GM19452 (cell line): ENCODE data around the gene SPOCD1.

Experiments
- ATAC-seq: cut with Tn5 transposase; IDR thresholded peaks from one replicate; pipeline ENCODE4 v1.9.1; 2021; ENCODE audit not compliant: unreplicated experiment

The SPOCD1 gene

DNA sequence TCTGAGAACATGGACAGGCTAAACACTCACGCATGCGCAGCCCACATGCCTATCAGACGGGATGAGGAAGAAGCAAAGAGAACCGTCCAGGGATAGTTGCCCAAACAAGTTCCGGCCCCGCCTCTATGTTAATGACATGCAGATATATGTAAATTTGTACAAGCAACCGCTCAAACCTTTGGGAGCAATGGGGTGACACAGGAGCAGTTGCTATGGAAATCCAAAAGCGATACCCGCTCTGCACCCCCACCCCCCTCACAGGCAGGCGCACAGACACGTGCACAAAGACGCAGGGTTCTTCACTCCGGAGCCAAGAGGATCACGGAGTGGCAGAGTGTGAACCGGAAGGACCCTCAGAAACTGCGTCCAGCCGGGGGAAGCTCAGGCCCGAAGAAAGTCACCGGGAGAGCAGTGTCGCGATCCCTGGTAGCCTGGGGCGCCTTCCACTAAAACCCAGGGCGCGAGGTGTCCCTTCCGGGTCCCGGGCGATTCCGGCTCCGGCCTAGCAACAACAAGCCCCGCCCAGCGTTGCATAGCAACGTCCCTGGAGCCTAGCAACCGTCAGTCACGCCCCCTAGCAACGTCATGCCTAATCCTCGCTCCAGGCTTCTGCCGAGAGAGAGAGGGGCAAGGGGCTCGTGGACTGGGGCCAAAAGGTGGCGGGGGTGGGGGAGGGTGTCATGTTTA lies 27.5 kb downstream of the SPOCD1 start:
- ATAC-seq: no peak

DNA sequence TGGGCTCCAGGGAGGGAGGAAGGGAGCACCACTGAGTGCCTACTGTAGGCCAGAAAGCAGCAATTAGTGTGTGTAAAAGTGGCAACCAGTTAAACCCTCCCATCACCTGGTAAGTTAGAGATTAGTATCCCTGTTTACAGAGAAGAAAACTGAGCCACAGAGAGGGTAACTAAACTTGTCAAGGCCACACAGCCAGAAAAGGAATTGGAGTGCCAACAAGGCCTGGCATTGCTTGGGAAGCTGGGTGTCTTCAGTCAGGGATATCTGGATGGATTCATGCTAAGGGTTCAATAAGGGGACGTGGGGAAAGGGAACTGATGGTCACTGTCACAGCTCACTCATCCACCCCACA lies 28.1 kb downstream of the SPOCD1 start:
- ATAC-seq: no peak

DNA sequence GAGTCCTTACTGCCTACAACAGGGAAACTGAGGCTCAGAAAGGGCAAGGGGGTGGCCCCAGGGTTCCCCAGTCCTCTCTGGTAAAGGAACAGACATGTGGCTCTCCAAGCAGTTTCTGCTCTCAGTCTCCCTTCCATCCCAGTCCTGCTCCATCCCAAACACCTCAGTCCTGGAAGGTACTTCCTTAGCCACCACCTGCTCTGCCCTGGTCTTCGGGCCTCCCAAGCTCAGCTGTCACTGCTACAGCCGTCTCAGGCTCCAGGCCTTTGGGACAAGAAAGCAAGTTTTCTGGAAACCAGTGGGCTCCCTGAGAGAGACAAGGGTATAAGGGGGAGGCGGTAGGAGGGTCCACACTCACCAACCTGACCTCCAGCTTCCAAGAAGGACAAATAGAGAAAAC lies 28.6 kb downstream of the SPOCD1 start:
- ATAC-seq: no peak

DNA sequence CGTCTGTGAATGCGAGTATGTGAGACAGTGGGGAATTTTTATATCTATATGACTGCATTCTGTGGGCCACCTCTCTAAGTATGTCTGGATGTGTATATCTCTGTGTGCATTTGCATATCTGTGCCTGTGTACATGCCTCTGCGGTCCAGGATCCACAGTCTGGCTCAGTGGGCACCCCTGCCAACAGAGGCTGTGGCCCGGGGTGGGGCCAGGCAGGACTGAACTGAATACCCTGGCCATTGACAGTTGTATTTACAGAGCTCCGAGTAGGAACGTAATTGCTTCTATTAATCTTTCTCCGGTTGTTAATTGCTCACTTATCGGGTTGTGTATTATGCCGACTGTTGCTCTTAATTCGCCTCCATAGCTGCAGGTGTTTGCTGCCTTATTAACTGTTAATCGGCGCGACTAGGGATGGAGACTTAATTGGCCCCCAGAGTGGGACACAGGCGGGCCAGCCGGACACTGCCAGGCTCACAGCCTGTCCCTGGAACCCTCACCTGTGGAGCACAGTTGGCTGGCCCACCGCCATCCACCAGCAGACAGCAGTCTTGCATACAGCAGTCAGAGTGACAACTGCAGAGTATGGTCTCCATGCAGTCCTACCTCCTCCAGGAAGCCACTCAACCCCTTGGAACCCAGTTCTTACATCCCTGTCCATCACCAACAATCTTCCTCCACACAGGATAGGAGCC lies 29.3 kb downstream of the SPOCD1 start:
- no peak for ATAC-seq

DNA sequence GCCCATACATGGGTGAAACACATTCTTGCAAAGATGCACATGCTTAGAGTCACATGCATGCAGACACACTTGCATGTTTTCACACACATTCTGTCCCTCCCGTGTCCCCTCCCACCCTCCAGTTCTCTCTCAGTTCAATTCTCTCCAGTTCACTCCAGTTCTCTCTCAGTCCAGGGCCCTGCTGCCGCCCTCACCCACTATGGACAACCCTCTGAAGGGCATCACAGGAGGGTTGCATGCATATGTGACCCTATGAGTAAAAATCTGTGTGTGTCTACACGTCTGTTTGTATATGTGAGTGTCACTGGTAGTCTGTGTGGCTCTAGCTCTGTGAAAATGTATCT lies 29.9 kb downstream of the SPOCD1 start:
- ATAC-seq: no peak

DNA sequence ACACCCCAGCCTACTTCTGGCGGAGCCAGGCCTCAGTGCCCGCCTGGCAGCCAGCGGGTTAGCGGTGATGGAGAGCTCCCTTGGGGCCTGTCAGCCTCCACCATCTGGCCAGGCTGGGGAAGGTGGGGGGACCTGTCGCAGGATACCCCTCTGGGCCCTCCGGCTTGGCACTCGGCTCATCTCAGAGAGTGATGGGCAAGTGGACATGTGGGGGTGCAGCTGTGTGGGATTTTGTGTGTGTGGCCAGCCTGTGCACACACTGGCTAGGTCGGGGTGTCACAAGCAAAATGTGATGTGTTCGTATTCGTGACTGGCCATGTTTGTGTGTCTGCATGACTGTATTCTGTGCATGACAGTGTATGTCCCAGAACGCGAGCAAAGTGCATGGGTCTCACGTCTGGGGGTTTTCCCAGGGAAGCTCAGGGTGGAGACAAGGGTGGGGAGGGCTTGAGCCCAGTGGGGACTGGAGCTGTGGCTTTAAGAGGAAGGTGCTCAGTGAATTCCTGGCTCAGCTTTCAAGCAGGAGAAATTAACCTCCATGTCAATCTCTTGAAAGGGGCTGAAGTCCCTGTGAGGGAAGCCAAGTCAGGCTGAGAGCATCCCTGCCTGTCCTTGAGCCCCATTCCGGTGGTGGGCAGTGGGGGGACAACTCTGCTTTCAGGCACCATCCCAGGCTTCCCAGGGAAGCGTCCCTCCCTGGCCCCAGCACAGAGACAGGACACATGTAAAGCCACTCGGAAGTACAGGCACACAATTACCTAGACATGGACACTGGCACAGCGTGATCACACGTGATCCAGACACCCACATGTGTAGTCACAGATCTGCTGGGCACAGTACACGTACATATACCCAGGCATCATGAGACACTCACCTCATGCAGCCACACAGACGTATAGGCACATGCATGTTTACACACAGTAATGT lies 30.5 kb downstream of the SPOCD1 start:
- no peak for ATAC-seq

DNA sequence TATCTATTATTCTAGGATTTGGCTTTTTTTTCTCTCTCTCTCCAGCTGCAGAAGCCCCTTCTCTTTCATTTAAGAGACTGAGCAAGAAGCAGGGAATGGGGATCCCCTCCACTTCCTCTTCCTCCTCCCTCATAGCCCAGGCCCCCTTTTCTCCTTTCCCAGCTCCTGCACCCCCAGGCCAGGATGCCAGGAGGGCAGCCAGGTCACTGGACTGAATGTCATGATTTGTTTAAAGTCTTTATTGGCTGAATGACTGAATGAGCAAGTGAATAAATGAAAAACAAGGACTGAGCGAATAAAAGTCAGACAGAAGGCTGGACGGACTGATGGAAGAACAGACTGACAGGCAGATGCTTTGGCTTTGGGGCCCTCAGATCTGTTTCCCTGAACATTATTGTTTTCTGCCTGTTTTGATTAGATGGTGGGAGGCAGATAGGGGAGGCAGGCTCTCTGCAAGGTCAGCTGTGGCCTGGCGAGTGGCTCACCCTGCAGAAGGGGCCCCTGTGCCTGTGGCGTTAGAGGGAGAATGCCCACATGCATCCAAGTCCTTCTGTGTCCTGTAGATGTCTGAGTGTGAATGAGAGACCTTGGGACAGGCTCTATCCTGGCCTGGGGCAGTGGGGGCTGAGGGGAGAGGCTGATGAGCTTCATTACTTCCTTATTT lies 31.3 kb downstream of the SPOCD1 start:
- ATAC-seq: no peak

DNA sequence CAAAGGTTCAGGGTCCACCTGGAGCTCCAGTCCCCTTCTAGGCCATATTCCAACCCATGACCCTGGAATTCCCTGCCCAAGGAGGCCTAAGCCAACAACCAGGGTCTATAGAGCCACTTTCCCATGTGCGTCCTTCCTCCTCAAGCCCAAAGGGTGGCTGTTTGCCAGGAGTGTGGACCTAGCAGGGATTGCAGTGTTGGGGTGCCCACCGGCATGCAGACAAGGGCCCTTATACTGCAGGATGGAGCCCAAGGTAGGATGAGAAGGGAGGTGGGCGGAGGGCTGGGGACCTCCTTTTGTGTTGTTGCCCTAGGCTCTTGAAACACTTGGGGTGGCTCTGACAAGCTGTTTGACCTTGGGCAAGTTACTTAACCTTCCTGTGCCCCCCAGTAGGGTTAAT lies 32.0 kb downstream of the SPOCD1 start:
- ATAC-seq: no peak

DNA sequence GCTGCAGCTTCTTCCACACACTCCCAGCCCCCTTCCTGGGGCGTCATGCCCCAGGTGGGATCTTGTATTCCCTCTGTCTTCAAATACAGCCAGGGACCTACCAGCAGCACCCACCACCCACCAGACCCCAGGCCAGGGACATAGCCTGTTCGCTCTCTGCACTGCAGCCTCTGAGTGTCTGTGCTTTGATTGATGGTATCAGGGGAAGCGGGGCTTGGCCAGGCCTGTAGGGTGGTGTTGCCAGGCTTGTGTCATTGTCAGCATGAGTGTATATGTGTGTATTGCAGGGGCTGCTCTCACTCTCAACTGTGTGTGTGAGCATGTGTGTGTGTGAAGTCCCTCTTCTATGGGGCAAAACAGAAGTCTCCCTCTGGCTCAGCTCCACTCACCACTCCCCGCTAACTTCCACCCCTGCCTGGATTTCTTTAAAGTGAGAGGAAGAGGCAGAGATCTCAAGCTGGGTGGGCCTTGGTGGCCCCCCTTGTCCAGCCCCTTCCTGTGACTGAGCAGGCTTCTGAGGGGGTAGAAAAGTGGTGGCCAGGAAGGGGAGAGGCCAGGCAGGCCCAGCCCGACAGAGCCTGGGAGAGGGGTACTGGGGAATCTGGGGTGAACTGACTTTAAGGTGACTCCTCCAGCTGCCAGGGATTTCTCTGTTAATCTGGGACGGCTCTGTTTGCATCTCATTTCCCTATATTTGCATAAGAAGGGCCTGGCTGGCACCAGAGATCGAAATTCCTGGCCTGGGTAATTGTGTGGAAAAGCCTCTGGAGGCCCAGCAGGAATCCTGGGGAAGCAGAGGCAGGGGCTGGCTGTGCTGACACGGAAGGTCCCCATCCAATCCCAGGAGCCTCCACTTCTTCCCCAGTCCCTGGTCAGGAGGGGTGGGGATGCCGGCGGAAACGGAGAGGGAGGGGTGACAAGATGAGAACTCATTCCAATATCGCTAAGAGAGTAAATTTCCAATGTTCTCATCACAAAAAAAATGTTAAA lies 33.1 kb downstream of the SPOCD1 start:
- ATAC-seq: no peak

DNA sequence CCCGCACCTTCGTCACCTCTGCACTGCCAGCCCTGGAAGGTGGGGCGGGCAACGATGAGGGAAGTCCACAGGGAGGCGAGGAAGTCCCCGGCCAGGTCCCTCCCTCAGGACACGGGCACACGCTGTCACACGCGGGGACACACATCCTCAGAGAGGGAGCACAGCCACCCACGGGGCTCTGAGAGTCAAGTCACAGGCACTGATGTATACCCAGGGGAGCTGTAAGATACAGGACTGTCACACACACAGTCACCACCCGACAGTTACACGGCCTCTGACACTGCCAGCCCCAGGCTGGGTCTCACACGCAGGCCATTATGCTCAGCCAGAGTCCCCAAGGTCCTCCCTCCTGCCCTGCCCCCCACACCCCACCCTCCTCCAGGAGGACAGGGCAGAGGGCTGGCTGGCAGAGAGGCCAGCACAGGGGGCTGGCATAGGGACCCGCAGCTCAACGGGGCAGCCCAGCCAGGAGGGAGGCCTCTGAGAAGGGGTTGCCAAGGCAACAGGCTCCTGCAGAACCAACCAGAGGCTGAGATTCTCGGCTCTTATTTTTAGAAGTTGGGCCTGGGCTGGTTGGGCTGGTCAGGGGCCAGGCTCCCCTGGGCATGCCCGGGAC lies 34.0 kb downstream of the SPOCD1 start:
- no peak for ATAC-seq

DNA sequence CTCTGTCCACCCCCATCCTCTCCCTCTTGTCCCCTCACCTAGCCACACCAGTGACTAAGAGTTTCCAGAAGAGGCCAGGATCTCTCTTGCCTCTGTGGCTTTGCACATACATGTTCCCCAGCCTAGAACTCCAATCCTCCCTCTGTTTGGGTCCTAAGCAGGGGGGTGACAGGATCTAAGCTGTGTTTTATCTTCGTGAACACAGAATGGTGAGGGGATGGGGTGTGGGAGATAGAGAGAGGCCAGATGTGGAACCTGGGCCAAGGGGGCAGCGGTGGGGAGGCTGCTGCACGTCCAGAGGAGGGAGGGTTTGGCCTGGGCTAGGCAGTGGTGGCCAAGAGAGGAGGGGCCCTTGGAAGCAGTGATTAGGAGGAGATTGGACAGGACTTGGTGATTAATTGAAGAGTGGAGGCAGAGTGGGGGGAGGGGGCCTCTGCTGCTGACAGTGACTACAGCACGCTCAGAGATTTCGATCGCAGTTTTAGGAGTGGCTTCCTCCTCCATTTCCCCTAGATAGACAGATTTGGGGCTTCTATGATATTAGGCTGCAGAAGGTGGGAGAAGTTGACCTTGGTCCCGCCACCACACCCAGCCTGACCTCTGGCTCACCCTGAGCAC lies 34.6 kb downstream of the SPOCD1 start:
- no peak for ATAC-seq

DNA sequence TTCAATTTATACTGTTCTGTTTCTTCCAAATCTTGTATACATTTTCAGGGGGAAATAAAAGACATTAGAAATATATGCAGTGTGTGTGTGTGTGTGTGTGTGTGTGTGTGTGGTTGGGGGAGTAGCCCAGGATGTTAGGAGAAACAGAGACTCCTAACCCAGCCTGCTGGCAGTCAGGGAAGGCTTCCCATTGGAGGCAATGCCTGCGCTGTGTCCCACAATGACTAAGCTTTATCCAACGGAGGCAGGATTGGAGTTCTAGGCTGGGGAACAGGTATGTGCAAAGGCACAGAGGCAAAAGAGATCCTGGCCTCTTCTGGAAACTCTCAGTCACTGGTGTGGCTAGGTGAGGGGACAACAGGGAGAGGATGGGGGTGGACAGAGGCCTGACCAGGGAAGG lies 35.2 kb downstream of the SPOCD1 start:
- no peak for ATAC-seq

DNA sequence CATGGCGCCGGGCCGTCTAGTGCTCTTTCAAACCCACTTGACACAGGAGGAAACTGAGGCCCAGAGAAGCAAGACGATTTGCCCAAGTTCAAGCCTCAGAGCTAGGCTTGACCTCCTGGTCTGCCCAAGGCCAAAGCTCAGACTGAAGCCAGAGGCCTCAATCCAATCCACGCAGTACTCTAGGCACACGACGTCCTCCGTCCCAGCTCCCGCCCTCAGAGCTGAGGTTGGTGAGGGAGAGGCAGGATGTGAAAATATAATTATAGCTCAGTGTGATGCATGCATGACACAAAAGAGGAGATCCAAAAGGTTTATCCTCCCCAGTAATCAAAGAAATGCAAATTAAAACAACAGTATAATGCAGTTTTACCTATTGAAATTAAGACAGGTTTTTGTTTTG lies 36.1 kb downstream of the SPOCD1 start:
- no peak for ATAC-seq

DNA sequence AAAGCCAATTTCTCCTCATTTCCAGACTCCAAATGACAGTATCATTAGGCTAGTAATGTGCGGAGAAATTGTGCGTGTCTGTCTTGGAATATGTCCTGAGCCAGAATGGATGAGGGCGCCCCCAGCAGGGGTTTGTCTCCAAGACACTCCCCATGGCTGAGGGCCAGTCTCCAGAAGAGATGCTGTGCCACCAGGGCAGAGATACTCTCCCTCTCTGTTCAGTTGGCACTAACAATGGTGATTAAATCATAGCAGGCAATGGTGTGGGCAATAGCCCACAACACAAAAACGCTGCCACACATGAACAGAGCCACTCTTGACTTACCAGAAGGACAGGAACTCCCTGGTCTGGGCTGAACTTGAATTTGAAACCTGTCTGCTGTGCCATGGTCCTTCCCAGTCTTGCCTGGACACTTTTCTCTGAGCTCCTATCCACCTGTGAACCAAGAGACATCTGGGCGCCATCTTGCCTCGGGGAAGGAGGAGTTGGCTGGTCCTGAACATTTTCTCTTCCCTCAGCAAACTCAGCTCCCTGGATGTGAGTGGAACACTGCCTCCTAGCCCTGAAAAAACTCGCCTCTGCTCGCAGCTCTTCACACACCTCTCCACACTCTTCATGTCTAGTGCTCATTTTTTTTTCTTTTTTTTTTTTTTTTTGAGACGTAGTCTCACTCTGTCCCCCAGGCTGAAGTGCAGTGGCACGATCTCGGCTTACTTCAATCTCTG lies 36.9 kb downstream of the SPOCD1 start:
- ATAC-seq: no peak

DNA sequence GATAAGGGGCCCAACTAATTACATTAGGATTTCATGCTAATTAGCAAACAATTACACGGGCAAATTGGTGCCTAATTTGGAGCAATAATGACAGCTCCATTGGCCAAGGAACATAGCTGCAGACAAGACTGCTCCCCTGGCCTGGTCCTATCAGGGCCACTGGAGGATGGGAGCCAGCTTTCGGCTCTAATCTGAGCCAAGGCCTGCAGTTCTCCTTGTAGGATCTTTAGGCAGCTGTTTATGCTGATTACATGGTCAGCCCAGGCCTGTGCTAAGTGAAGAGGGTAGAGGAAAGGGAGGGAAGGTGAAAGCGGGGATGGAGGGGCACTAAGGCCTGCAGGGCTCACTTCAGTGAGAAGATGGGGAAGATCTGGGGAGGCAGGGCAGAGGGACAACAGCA lies 39.3 kb downstream of the SPOCD1 start:
- no peak for ATAC-seq

DNA sequence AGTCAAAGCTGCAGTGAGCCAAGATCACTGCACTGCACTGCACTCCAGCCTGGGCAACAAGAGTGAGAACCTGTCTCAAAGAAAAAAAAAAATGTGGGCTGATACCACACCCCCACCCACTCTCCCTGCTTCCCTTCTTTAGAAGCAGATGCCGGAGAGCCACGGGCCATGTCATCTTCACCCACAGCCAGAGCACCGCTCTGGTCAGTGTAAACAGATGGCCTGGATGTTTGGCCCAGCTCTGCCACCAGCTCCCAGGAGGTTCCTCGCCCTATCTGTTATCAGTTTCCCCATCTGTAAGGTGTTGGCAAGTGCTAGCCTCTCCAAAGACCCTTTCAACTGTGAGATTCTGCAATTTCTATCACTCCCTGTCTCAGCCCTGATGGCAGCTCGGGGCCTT lies 39.8 kb downstream of the SPOCD1 start:
- ATAC-seq: no peak

DNA sequence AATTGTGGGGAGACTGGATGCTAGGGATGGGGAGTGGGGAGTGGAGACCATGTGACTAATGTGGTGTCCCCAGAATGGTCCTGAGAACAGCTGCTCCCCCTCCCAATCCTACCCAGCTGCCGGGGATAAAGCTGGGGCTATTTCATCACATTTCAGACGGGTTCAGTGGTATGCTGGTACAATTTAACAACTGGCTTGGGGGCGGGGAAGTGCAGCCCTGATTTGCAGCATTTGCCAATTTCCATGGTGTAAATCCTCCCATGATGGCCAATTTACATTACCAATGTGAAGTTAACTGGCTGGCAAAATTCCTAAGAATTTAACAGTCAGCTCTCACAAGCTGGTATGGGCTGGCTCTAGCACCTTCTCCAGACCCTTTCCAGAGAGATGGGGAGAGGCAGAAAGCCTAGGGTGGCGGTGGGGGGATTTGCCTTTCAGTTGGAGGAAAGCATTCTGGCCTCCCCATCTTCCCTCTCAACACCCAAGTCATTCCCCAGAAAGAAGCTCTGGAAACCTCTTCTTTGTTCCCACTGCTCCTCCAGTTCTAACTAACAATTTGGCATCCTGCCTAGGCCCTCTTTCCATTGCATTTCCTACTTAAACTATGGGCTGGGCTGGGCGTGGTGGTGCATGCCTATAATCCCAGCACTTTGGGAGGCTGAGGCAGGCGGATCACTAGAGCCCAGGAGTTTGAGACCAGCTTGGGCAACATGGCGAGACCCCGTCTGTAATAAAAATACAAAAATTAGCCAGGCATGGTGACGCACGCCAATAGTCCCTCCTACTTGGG lies 40.4 kb downstream of the SPOCD1 start:
- no peak for ATAC-seq

DNA sequence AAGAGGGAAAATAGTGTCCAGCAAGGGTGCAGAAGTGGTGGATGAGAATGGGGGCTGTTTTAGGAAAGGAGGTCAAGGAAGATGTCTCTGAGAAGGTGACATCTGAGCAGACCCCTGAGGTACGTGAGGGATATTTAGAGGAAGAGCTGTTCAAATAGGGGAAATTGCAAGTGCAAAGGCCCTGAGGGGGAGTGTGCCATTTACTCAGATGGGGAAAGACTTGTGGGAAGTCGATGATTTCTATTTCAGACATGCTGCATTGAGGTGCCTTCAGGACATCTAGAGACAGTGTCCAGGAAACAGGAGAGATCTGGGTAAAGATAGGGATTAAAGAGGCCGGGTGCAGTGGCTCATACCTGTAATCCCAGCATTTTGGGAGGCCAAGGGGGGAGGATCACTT lies 41.3 kb downstream of the SPOCD1 start:
- no peak for ATAC-seq
